Mesenchymal stem cell (in vitro differentiated cells and primary cell): ENCODE data around the gene HLA-DPA1.

Experiments used
- DNase-seq: peaks from one replicate; pipeline ENCODE4 v3.0.0-alpha.2; 2013
- H2AFZ ChIP-seq: one replicate; pipeline ENCODE4 v1.6.1; 2013; ENCODE audit warnings: low read depth, mild to moderate bottlenecking, control low read depth, inconsistent platforms, low read length, moderate library complexity
- H2AK5ac ChIP-seq: 2 replicates; pipeline ENCODE4 v1.6.1; 2013; ENCODE audit warnings: low read length, moderate library complexity, mild to moderate bottlenecking, inconsistent platforms; ENCODE audit not compliant: severe bottlenecking
- H2BK120ac ChIP-seq: one replicate; pipeline ENCODE4 v1.6.1; 2013; ENCODE audit warnings: low read depth, mild to moderate bottlenecking, inconsistent platforms, low read length, moderate library complexity
- H2BK12ac ChIP-seq, 2 experiments: one replicate each; pipeline ENCODE4 v1.6.1; 2013; ENCODE audit warnings: inconsistent platforms in 2 of 2, low read length in 2 of 2, mild to moderate bottlenecking in 2 of 2, moderate library complexity in 2 of 2, control low read depth in 1 of 2
- H2BK15ac ChIP-seq: one replicate; pipeline ENCODE4 v1.6.1; 2013; ENCODE audit warnings: mild to moderate bottlenecking, low read depth, inconsistent platforms; ENCODE audit not compliant: poor library complexity, severe bottlenecking
- H2BK5ac ChIP-seq: 2 replicates; pipeline ENCODE4 v1.6.1; 2013; ENCODE audit warnings: low read depth, mild to moderate bottlenecking, low read length, control low read depth, inconsistent platforms; ENCODE audit not compliant: poor library complexity, severe bottlenecking
- H3K14ac ChIP-seq, 2 experiments: one replicate each; pipeline ENCODE4 v1.6.1; 2013; ENCODE audit warnings: inconsistent platforms in 2 of 2, low read length in 2 of 2, control low read depth in 1 of 2, mild to moderate bottlenecking in 1 of 2, moderate library complexity in 1 of 2
- H3K18ac ChIP-seq, 2 experiments: one replicate each; pipeline ENCODE4 v1.6.1; 2013; ENCODE audit warnings: inconsistent platforms in 2 of 2, low read length in 2 of 2, control low read depth in 1 of 2, low read depth in 1 of 2, mild to moderate bottlenecking in 1 of 2
- H3K23ac ChIP-seq, 2 experiments: one replicate each; pipeline ENCODE4 v1.6.1; 2013; ENCODE audit warnings: inconsistent platforms in 2 of 2, low read length in 2 of 2, mild to moderate bottlenecking in 2 of 2, moderate library complexity in 2 of 2, control low read depth in 1 of 2
- H3K27ac ChIP-seq: 2 replicates; pipeline ENCODE4 v1.5.1; 2013; ENCODE audit warnings: mild to moderate bottlenecking, moderate library complexity, low read length, control low read depth, inconsistent platforms; ENCODE audit not compliant: poor library complexity, severe bottlenecking
- H3K27me3 ChIP-seq, 2 experiments: 2 replicates each; pipeline versions ENCODE4 v1.6.1 to v1.7.0; 2013; ENCODE audit warnings: low read length in 2 of 2, mild to moderate bottlenecking in 2 of 2, moderate library complexity in 2 of 2, control low read depth in 1 of 2, inconsistent platforms in 1 of 2; ENCODE audit not compliant: control insufficient read depth in 1 of 2, insufficient read depth in 1 of 2
- H3K36me3 ChIP-seq, 2 experiments: 2 replicates each; pipeline versions ENCODE4 v1.6.1 to v1.7.0; 2013; ENCODE audit warnings: low read length in 2 of 2, control low read depth in 1 of 2, inconsistent platforms in 1 of 2, low read depth in 1 of 2, mild to moderate bottlenecking in 1 of 2; ENCODE audit not compliant: insufficient read depth in 2 of 2, control insufficient read depth in 1 of 2
- H3K4ac ChIP-seq, 2 experiments: one replicate each; pipeline ENCODE4 v1.6.1; 2013; ENCODE audit warnings: inconsistent platforms in 2 of 2, low read length in 2 of 2, mild to moderate bottlenecking in 2 of 2, moderate library complexity in 2 of 2, control low read depth in 1 of 2, low read depth in 1 of 2
- H3K4me1 ChIP-seq: 2 replicates; pipeline ENCODE4 v1.6.1; 2013; ENCODE audit warnings: low read depth, low read length, control low read depth; ENCODE audit not compliant: control insufficient read depth, insufficient read depth
- H3K4me2 ChIP-seq: 2 replicates; pipeline ENCODE4 v1.6.1; 2013; ENCODE audit warnings: low read length, mild to moderate bottlenecking, inconsistent platforms; ENCODE audit not compliant: poor library complexity, severe bottlenecking
- H3K4me3 ChIP-seq, 2 experiments: 2 replicates each; pipeline versions ENCODE4 v1.5.1 to v1.7.0; 2013; ENCODE audit warnings: low read length in 2 of 2, mild to moderate bottlenecking in 2 of 2, control low read depth in 1 of 2, low read depth in 1 of 2; ENCODE audit not compliant: insufficient read depth in 1 of 2
- H3K79me1 ChIP-seq: replicated peaks from 2 replicates; pipeline ENCODE4 v1.6.1; 2013; ENCODE audit warnings: mild to moderate bottlenecking, control low read depth, low read length, inconsistent platforms; ENCODE audit not compliant: poor library complexity, severe bottlenecking
- H3K9ac ChIP-seq: 2 replicates; pipeline ENCODE4 v1.7.0; 2013; ENCODE audit warnings: mild to moderate bottlenecking, low read length, moderate library complexity
- H3K9me3 ChIP-seq: 2 replicates; pipeline ENCODE4 v1.7.0; 2013; ENCODE audit warnings: mild to moderate bottlenecking, low read length; ENCODE audit not compliant: control insufficient read depth
- H4K8ac ChIP-seq: one replicate; pipeline ENCODE4 v1.6.1; 2013; ENCODE audit warnings: inconsistent platforms, mild to moderate bottlenecking, low read length, moderate library complexity
- H4K91ac ChIP-seq: one replicate; pipeline ENCODE4 v1.6.1; 2013; ENCODE audit warnings: mild to moderate bottlenecking, low read length, inconsistent platforms
- WGBS: methylation state at CpG from one replicate; pipeline ENCODE4 v1.1.7; 2013; ENCODE audit warnings: mixed read lengths; 5-methylcytosine and 5-hydroxymethylcytosine counted together

Gene HLA-DPA1

GRCh38 chr6:33029328-33030184 is 43.9 kb downstream of the HLA-DPA1 start:
- WGBS = 45% methylated on average over 6 of the region's 6 CpGs
- H3K23ac ChIP-seq = no peak overlapping the region
- H3K4me3 ChIP-seq = no peak overlapping the region
- no peak overlapping the region for H3K18ac ChIP-seq
- no peaks in the 10 kb centered on the region for H3K36me3 ChIP-seq
- H3K27ac ChIP-seq = no peak overlapping the region
- no peaks in the 10 kb centered on the region for H3K9me3 ChIP-seq
- no peak overlapping the region for H2AK5ac ChIP-seq
- H2BK5ac ChIP-seq = no peak overlapping the region
- no peak overlapping the region for H2BK120ac ChIP-seq
- peak; percentile 25 for DNase-seq
- no peak overlapping the region for H2BK12ac ChIP-seq
- H3K9ac ChIP-seq = peak overlapping the region; percentile 61
- H4K8ac ChIP-seq = no peak overlapping the region
- no peak overlapping the region for H3K4me2 ChIP-seq
- no peak overlapping the region for H2AFZ ChIP-seq
- no peak overlapping the region for H4K91ac ChIP-seq
- H3K14ac ChIP-seq = no peak overlapping the region
- no peaks in the 10 kb centered on the region for H3K79me1 ChIP-seq
- H3K4ac ChIP-seq = no peak overlapping the region
- H3K27me3 ChIP-seq = peaks cover 5 to 27% of the 10 kb centered on the region in 2 experiments
- H3K4me1 ChIP-seq = no peaks in the 10 kb centered on the region
- no peak overlapping the region for H2BK15ac ChIP-seq

DNA sequence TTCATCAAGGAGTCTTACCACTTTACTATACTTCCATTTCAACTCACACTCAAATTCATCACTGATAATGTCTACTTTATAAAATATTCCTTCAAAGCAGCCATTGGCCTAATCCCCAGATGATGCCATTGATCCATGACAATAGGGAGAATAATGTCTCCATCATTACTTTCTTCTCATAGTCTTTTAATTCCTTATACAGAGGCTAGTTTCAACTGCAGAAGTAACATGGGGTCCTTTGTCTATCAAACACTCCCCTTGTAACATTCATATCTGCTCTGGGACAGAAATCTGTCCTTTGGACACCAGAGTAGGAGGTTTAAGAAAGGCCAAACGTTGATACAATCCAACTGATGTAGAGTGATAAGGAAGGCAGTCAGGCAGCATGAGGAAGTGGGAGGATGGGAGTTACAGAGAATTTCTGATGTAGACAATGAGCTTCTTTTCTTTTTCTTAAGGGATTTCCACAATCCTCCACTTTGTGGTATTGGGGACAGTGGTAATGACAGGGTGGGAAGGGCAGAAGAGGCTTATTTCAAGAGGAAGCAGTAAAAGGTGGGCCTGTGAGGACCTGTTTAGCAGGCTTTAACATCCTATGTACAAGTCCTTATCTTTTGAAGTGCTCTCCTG is 45.1 kb downstream of the HLA-DPA1 start:
- no peaks in the 10 kb centered on the region for H3K4me1 ChIP-seq
- H3K4me3 ChIP-seq = no peak overlapping the region
- H3K36me3 ChIP-seq = no peaks in the 10 kb centered on the region
- H3K18ac ChIP-seq = no peak overlapping the region
- H3K27ac ChIP-seq = no peak overlapping the region
- H3K14ac ChIP-seq = no peak overlapping the region
- no peak overlapping the region for H4K8ac ChIP-seq
- H3K4me2 ChIP-seq = no peak overlapping the region
- no peak overlapping the region for H3K9ac ChIP-seq
- H2BK12ac ChIP-seq = no peak overlapping the region
- 10% methylated on average over 1 of the region's 1 CpG for WGBS
- H3K9me3 ChIP-seq = no peaks in the 10 kb centered on the region
- no peak for DNase-seq
- no peak overlapping the region for H2BK15ac ChIP-seq
- H2AFZ ChIP-seq = no peak overlapping the region
- H3K23ac ChIP-seq = no peak overlapping the region
- H3K79me1 ChIP-seq = no peaks in the 10 kb centered on the region
- no peak overlapping the region for H4K91ac ChIP-seq
- H2AK5ac ChIP-seq = no peak overlapping the region
- H3K27me3 ChIP-seq = peaks cover 5 to 28% of the 10 kb centered on the region in 2 experiments
- no peak overlapping the region for H2BK120ac ChIP-seq
- H2BK5ac ChIP-seq = no peak overlapping the region
- H3K4ac ChIP-seq = no peak overlapping the region

DNA sequence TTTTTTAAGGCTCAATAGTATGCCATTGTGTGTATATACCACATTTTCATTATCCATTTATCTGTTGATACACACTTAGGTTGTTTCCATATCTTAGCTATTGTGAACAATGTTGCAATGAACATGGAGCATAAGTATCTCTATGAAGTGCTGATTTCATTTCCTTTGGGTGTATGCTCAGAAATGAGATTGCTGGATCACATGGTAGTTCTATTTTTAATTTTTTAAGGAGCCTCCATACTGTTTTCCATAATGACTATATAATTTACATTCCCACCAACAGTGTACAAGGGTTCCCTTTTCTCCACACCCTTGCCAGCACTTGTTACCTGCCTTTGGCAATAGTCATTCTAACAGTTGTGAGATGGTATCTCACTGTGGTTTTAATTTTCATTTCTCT is 48.9 kb downstream of the HLA-DPA1 start:
- H3K27me3 ChIP-seq = peaks cover 0 to 51% of the 10 kb centered on the region in 2 experiments
- no peak overlapping the region for H3K23ac ChIP-seq
- no peak overlapping the region for H4K8ac ChIP-seq
- no peaks in the 10 kb centered on the region for H3K9me3 ChIP-seq
- H3K14ac ChIP-seq = no peak overlapping the region
- DNase-seq = no peak
- no peak overlapping the region for H2BK5ac ChIP-seq
- H3K27ac ChIP-seq = no peak overlapping the region
- no peak overlapping the region for H4K91ac ChIP-seq
- H2BK15ac ChIP-seq = no peak overlapping the region
- no peak overlapping the region for H3K9ac ChIP-seq
- H3K4me1 ChIP-seq = no peaks in the 10 kb centered on the region
- H2BK120ac ChIP-seq = no peak overlapping the region
- no peak overlapping the region for H3K4me2 ChIP-seq
- no peak overlapping the region for H3K4me3 ChIP-seq
- H3K36me3 ChIP-seq = no peaks in the 10 kb centered on the region
- H3K4ac ChIP-seq = no peak overlapping the region
- H2AFZ ChIP-seq = no peak overlapping the region
- no peak overlapping the region for H2AK5ac ChIP-seq
- no peak overlapping the region for H2BK12ac ChIP-seq
- H3K79me1 ChIP-seq = no peaks in the 10 kb centered on the region
- no peak overlapping the region for H3K18ac ChIP-seq

DNA sequence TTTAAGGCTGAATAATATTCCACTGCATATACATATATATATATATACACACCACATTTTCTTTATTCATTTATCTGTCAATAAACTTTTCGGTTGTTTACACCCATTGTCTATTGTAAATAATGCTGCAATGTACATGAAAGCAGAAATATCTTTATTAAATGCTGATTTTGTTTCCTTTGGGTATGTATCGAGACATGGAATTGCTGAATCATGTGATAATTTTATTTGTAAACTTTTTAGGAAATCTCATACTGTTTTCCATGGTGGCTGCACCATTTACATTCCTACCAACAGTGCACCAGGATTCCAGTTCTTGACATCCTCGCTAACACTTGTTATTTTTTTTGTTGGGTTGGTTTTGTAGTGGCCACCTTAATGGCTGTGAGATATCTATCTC is 49.9 kb downstream of the HLA-DPA1 start:
- no peak overlapping the region for H3K14ac ChIP-seq
- H2BK120ac ChIP-seq = no peak overlapping the region
- no peak overlapping the region for H3K23ac ChIP-seq
- H2AFZ ChIP-seq = no peak overlapping the region
- H3K27ac ChIP-seq = no peak overlapping the region
- no peaks in the 10 kb centered on the region for H3K9me3 ChIP-seq
- peaks cover 0 to 51% of the 10 kb centered on the region in 2 experiments for H3K27me3 ChIP-seq
- H2AK5ac ChIP-seq = no peak overlapping the region
- no peak overlapping the region for H2BK12ac ChIP-seq
- no peak for DNase-seq
- no peak overlapping the region for H4K91ac ChIP-seq
- no CpG with 5 or more reads among the region's 3 CpGs for WGBS
- no peak overlapping the region for H3K4ac ChIP-seq
- H3K4me2 ChIP-seq = no peak overlapping the region
- no peak overlapping the region for H3K18ac ChIP-seq
- no peaks in the 10 kb centered on the region for H3K36me3 ChIP-seq
- H4K8ac ChIP-seq = no peak overlapping the region
- H3K9ac ChIP-seq = no peak overlapping the region
- no peak overlapping the region for H2BK15ac ChIP-seq
- no peaks in the 10 kb centered on the region for H3K4me1 ChIP-seq
- H3K4me3 ChIP-seq = no peak overlapping the region
- H2BK5ac ChIP-seq = no peak overlapping the region
- H3K79me1 ChIP-seq = no peaks in the 10 kb centered on the region
